GM06990 (cell line): Measurements from ENCODE around the gene CUX1.

Experiments used
- DNase-seq: peaks from one replicate; pipeline ENCODE4 v3.0.0-alpha.2; 2011; ENCODE audit not compliant: insufficient read length; ENCODE audit errors: extremely low read depth
- H3K27me3 ChIP-seq: replicated peaks from 2 replicates; pipeline ENCODE4 v1.6.0; 2011; ENCODE audit warnings: low read length; ENCODE audit not compliant: control insufficient read depth, insufficient read depth
- H3K36me3 ChIP-seq: 2 replicates; pipeline ENCODE4 v1.5.1; 2011; ENCODE audit warnings: low read length; ENCODE audit not compliant: control insufficient read depth, insufficient read depth
- H3K4me3 ChIP-seq: replicated peaks from 2 replicates; pipeline ENCODE4 v1.5.1; 2011; ENCODE audit warnings: low read depth, mild to moderate bottlenecking, control low read depth, low read length
- CTCF ChIP-seq: IDR thresholded peaks from 2 replicates; pipeline ENCODE4 v1.5.1; 2011; ENCODE audit warnings: low read length, control low read depth, mild to moderate bottlenecking, inconsistent platforms; ENCODE audit not compliant: insufficient read depth, poor library complexity, severe bottlenecking

CUX1 gene

DNA sequence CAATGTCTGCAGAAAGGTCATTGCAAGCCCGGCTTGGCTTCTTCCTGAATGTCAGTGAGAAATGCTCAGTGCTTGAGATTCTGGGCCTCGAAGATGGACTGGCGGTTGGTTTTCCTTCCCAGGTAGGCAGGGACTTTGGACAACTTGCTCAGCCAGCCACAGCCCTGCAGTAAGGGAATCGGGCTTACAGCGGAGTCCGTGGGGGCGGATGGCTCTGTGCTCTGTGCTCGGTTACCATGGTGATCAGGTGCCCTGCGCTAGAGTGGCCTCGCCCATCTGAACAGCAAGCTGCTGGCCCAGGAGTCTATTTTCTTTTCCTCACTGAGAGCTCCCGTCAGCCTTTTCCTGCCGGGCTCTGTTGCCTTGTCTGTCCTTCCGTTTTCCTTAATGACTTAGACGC is 391.4 kb downstream of the CUX1 start:
- TF ChIP-seq CTCF, result no peak
- H3K36me3 ChIP-seq, result peaks cover 10% of the 10 kb centered on the region
- H3K27me3 ChIP-seq, result no peaks in the 10 kb centered on the region
- DNase-seq, result no peak
- H3K4me3 ChIP-seq, result no peak overlapping the region

- no peak for TF ChIP-seq CTCF
- H3K4me3 ChIP-seq, result no peak overlapping the region
- no peak for DNase-seq
- no peaks in the 10 kb centered on the region for H3K27me3 ChIP-seq
- peaks cover 2% of the 10 kb centered on the region; the same call in 1 of the 2 replicates for H3K36me3 ChIP-seq
Measured at GRCh38 chr7:102210787-102211186, 393.4 kb downstream of the CUX1 start.

- no peaks in the 10 kb centered on the region for H3K27me3 ChIP-seq
- peak; percentile 76 for DNase-seq
- no peak overlapping the region for H3K4me3 ChIP-seq
- no peak for TF ChIP-seq CTCF
- peaks cover 2% of the 10 kb centered on the region; the same call in 1 of the 2 replicates for H3K36me3 ChIP-seq
Measured at GRCh38 chr7:102211590-102212550, 394.4 kb downstream of the CUX1 start.

- no peak for DNase-seq
- no peaks in the 10 kb centered on the region for H3K27me3 ChIP-seq
- TF ChIP-seq CTCF, result no peak
- H3K36me3 ChIP-seq, result peaks cover 2% of the 10 kb centered on the region; the same call in 1 of the 2 replicates
- H3K4me3 ChIP-seq, result no peak overlapping the region
Measured at GRCh38 chr7:102214477-102215072, 397.1 kb downstream of the CUX1 start.

GRCh38 chr7:102215256-102215655 is 397.8 kb downstream of the CUX1 start:
- TF ChIP-seq CTCF, result no peak
- Histone ChIP-seq H3K36me3 (peaks cover 2% of the 10 kb centered on the region; the same call in 1 of the 2 replicates), H3K27me3 (no peaks in the 10 kb centered on the region), H3K4me3 (no peak overlapping the region)
- DNase-seq, result no peak
